ENCODE measurements around the gene FMO3.

The FMO3 gene

GRCh38 chr1:171134204-171134923 is 43.7 kb downstream of the FMO3 start:
- Histone ChIP-seq H3K4me1 (ENCODE audit: control insufficient read depth in 1 of 2, insufficient read depth in 1 of 2, low read depth in 1 of 2, low read length in 1 of 2) (no peaks in the 10 kb centered on the region), H3K36me3 (no peaks in the 10 kb centered on the region), H3K27ac (no peak overlapping the region), H3K4me3 (ENCODE audit: low read depth in 1 of 2, low read length in 1 of 2) (no peak overlapping the region), H3K27me3 (no peaks in the 10 kb centered on the region), H3K9me3 (no peaks in the 10 kb centered on the region)
- TF ChIP-seq, protein P1, sequence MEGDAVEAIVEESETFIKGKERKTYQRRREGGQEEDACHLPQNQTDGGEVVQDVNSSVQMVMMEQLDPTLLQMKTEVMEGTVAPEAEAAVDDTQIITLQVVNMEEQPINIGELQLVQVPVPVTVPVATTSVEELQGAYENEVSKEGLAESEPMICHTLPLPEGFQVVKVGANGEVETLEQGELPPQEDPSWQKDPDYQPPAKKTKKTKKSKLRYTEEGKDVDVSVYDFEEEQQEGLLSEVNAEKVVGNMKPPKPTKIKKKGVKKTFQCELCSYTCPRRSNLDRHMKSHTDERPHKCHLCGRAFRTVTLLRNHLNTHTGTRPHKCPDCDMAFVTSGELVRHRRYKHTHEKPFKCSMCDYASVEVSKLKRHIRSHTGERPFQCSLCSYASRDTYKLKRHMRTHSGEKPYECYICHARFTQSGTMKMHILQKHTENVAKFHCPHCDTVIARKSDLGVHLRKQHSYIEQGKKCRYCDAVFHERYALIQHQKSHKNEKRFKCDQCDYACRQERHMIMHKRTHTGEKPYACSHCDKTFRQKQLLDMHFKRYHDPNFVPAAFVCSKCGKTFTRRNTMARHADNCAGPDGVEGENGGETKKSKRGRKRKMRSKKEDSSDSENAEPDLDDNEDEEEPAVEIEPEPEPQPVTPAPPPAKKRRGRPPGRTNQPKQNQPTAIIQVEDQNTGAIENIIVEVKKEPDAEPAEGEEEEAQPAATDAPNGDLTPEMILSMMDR (IDR thresholded peaks at IDR 0.05), result no peak

GRCh38 chr1:171137580-171137979 is 46.9 kb downstream of the FMO3 start:
- no peaks in the 10 kb centered on the region for H3K27me3 ChIP-seq
- H3K36me3 ChIP-seq, result no peaks in the 10 kb centered on the region
- H3K4me1 ChIP-seq (ENCODE audit: control insufficient read depth in 1 of 2, insufficient read depth in 1 of 2, low read depth in 1 of 2, low read length in 1 of 2), result no peaks in the 10 kb centered on the region
- no peaks in the 10 kb centered on the region for H3K9me3 ChIP-seq
- H3K4me3 ChIP-seq (ENCODE audit: low read depth in 1 of 2, low read length in 1 of 2), result no peak overlapping the region
- TF ChIP-seq, protein P1 (IDR thresholded peaks at IDR 0.05), result no peak
- H3K27ac ChIP-seq, result no peak overlapping the region

DNA sequence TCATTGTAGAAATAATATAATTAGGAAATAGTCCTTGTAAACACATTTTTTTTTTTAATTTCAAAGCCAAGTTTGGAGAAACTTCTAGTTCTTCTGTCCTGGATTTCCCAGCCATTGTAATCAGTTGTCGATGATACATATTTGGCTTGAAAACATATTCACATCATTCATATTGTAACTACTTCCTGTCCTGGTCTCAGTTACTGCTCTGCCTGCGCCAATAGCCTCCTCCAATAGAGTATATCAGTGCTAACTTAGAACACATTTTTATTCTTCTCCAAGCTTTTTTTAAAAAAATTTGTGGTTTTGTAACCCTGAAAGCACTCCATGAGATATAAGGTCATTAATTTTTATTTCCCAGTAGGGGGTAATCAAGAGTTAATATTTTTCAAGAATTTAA is 48.3 kb downstream of the FMO3 start:
- H3K27me3 ChIP-seq, result no peaks in the 10 kb centered on the region
- H3K4me1 ChIP-seq (ENCODE audit: control insufficient read depth in 1 of 2, insufficient read depth in 1 of 2, low read depth in 1 of 2, low read length in 1 of 2), result no peaks in the 10 kb centered on the region
- H3K4me3 ChIP-seq (ENCODE audit: low read depth in 1 of 2, low read length in 1 of 2), result no peak overlapping the region
- TF ChIP-seq, protein P1 (IDR thresholded peaks at IDR 0.05), result no peak
- H3K27ac ChIP-seq, result no peak overlapping the region
- H3K9me3 ChIP-seq, result no peaks in the 10 kb centered on the region
- H3K36me3 ChIP-seq, result no peaks in the 10 kb centered on the region

GRCh38 chr1:171139890-171140289 is 49.2 kb downstream of the FMO3 start:
- H3K27me3 ChIP-seq, result no peaks in the 10 kb centered on the region
- TF ChIP-seq, protein P1 (IDR thresholded peaks at IDR 0.05), result no peak
- no peak overlapping the region for H3K4me3 ChIP-seq (ENCODE audit: low read depth in 1 of 2, low read length in 1 of 2)
- no peaks in the 10 kb centered on the region for H3K4me1 ChIP-seq (ENCODE audit: control insufficient read depth in 1 of 2, insufficient read depth in 1 of 2, low read depth in 1 of 2, low read length in 1 of 2)
- no peak overlapping the region for H3K27ac ChIP-seq
- H3K36me3 ChIP-seq, result no peaks in the 10 kb centered on the region
- no peaks in the 10 kb centered on the region for H3K9me3 ChIP-seq

GRCh38 chr1:171140401-171140800 is 49.7 kb downstream of the FMO3 start:
- no peaks in the 10 kb centered on the region for H3K4me1 ChIP-seq (ENCODE audit: control insufficient read depth in 1 of 2, insufficient read depth in 1 of 2, low read depth in 1 of 2, low read length in 1 of 2)
- no peak overlapping the region for H3K27ac ChIP-seq
- no peaks in the 10 kb centered on the region for H3K9me3 ChIP-seq
- H3K36me3 ChIP-seq, result no peaks in the 10 kb centered on the region
- H3K27me3 ChIP-seq, result no peaks in the 10 kb centered on the region
- TF ChIP-seq, protein P1 (IDR thresholded peaks at IDR 0.05), result no peak
- H3K4me3 ChIP-seq (ENCODE audit: low read depth in 1 of 2, low read length in 1 of 2), result no peak overlapping the region
